ENCODE measurements around the gene PARD3B.

DNA sequence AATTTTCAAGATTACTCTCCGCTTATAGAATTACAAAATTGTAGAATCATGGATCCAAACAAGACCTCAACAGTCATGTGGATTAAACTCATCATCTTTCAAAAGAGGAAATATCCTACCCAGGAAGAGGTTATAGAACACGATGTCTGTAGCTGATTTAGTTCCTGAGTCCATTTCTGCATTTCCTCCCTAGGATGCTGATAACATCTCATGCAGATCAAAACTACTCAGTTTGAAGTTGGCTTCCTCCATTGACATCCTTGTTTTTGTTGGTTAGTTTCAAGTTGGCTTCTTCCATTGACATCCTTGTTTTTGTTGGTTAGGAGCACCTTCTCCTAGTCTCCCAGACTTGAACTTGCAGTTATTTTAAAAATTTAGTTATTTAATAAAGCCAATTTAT lies 147.5 kb downstream of the PARD3B start:
- TF ChIP-seq, protein P1, sequence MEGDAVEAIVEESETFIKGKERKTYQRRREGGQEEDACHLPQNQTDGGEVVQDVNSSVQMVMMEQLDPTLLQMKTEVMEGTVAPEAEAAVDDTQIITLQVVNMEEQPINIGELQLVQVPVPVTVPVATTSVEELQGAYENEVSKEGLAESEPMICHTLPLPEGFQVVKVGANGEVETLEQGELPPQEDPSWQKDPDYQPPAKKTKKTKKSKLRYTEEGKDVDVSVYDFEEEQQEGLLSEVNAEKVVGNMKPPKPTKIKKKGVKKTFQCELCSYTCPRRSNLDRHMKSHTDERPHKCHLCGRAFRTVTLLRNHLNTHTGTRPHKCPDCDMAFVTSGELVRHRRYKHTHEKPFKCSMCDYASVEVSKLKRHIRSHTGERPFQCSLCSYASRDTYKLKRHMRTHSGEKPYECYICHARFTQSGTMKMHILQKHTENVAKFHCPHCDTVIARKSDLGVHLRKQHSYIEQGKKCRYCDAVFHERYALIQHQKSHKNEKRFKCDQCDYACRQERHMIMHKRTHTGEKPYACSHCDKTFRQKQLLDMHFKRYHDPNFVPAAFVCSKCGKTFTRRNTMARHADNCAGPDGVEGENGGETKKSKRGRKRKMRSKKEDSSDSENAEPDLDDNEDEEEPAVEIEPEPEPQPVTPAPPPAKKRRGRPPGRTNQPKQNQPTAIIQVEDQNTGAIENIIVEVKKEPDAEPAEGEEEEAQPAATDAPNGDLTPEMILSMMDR (IDR thresholded peaks at IDR 0.05): no peak
- no peak for TF ChIP-seq POLR2AphosphoS5 (IDR thresholded peaks at IDR 0.05; ENCODE audit: low read depth, low read length)

Measured in Panc1 (cell line).